Measurements from ENCODE around the gene COL8A1.

GRCh38 chr3:99764377-99764776 lies 126.0 kb downstream of the COL8A1 start:
- no peak for TF ChIP-seq CTCF (IDR thresholded peaks at IDR 0.05)
- TF ChIP-seq POLR2A (IDR thresholded peaks at IDR 0.05), result no peak
